B cell (primary cell): ENCODE measurements around the gene GORAB. TPM values are rescaled to one million over a fixed set of nuclear protein-coding genes. Genes with fewer than 3 reads are reported as not detected.

Source experiments
- ATAC-seq: fragments of 200-7000 bp; cut with Tn5 transposase; one replicate; pipeline ENCODE4 v1.10.0; 2021; ENCODE audit warnings: low read depth, mild to moderate bottlenecking, moderate number of reproducible peaks, moderate library complexity
- CTCF ChIA-PET: fragments of 350-600 bp; sonication (Branson Sonifier 250); formaldehyde crosslinking; loops from one replicate; lab custom pipeline; 2021; ENCODE audit warnings: antibody characterized with exemption, inconsistent platforms; lab: Charles Lee
- POLR2A ChIA-PET: fragments of 350-600 bp; sonication (Branson Sonifier 250); formaldehyde crosslinking; loops from one replicate; lab custom pipeline; 2021; ENCODE audit warnings: antibody characterized with exemption; lab: Charles Lee
- DNase-seq: peaks from one replicate; pipeline ENCODE4 v3.0.0; 2013
- H2AFZ ChIP-seq: 2 replicates; pipeline ENCODE4 v1.6.1; 2012; ENCODE audit warnings: mild to moderate bottlenecking, low read depth, low read length; ENCODE audit not compliant: insufficient read depth, poor library complexity, severe bottlenecking
- H3K27ac ChIP-seq, 2 donors: 1 replicate in 1 of 2; 2 replicates in 1 of 2; pipeline ENCODE4 v1.5.1; 2012 to 2013; ENCODE audit warnings: low read length in 2 of 2, mild to moderate bottlenecking in 2 of 2, moderate library complexity in 1 of 2
- H3K27me3 ChIP-seq, 4 experiments: fragments of 200-600 bp in 1 of 4; sonication (generic) in 1 of 4; replicated peaks in 1 of 4; 1 replicate in 2 of 4; 2 replicates in 2 of 4; pipeline versions ENCODE4 v1.6.1 to v1.7.0; 2013 to 2016; ENCODE audit warnings: low read length in 3 of 4, mild to moderate bottlenecking in 2 of 4, mixed read lengths in 1 of 4, moderate library complexity in 1 of 4; ENCODE audit not compliant: insufficient read depth in 4 of 4, control insufficient read depth in 3 of 4; ENCODE audit errors: control extremely low read depth in 1 of 4
- H3K36me3 ChIP-seq, 2 experiments: replicated peaks in 1 of 2; 1 replicate in 1 of 2; 2 replicates in 1 of 2; pipeline versions ENCODE4 v1.6.1 to v1.7.1; 2013; ENCODE audit warnings: low read length in 1 of 2; ENCODE audit not compliant: insufficient read depth in 2 of 2, control insufficient read depth in 1 of 2; ENCODE audit errors: control extremely low read depth in 1 of 2, extremely low read depth in 1 of 2
- H3K4me1 ChIP-seq, 2 donors: fragments of 200-600 bp in 1 of 2; sonication (generic) in 1 of 2; 1 replicate in 1 of 2; 2 replicates in 1 of 2; pipeline versions ENCODE4 v1.5.1 to v1.6.1; 2013 to 2017; ENCODE audit warnings: low read length in 2 of 2; ENCODE audit not compliant: control insufficient read depth in 2 of 2, insufficient read depth in 2 of 2
- H3K4me2 ChIP-seq: replicated peaks from 2 replicates; pipeline ENCODE3; 2012; ENCODE audit warnings: mild to moderate bottlenecking, low read depth, low read length; ENCODE audit not compliant: poor library complexity, severe bottlenecking
- H3K4me3 ChIP-seq, 5 experiments: fragments of 200-600 bp in 1 of 5; sonication (generic) in 1 of 5; 1 replicate in 3 of 5; 2 replicates in 2 of 5; pipeline versions ENCODE4 v1.5.1 to v1.7.0; 2011 to 2016; ENCODE audit warnings: low read length in 4 of 5, mild to moderate bottlenecking in 4 of 5, low read depth in 2 of 5, control low read depth in 1 of 5, moderate library complexity in 1 of 5; ENCODE audit not compliant: insufficient read depth in 1 of 5; ENCODE audit errors: control extremely low read depth in 1 of 5, extremely low read depth in 1 of 5
- H3K79me2 ChIP-seq: fragments of 200-600 bp; sonication (generic); one replicate; pipeline ENCODE4 v1.6.0; 2016; ENCODE audit warnings: low read length; ENCODE audit not compliant: control insufficient read depth, insufficient read depth
- H3K9ac ChIP-seq: fragments of 200-600 bp; sonication (generic); 2 replicates; pipeline ENCODE4 v1.6.1; 2017; ENCODE audit warnings: mild to moderate bottlenecking, low read length, moderate library complexity
- H3K9me3 ChIP-seq, 3 donors: one replicate each; pipeline versions ENCODE4 v1.6.1 to v1.7.1; 2013; ENCODE audit warnings: low read length in 2 of 3; ENCODE audit not compliant: control insufficient read depth in 2 of 3, insufficient read depth in 1 of 3; ENCODE audit errors: control extremely low read depth in 1 of 3
- H4K20me1 ChIP-seq: 2 replicates; pipeline ENCODE4 v1.6.0; 2012; ENCODE audit warnings: mild to moderate bottlenecking, low read length; ENCODE audit not compliant: insufficient read depth, control insufficient read depth, poor library complexity, severe bottlenecking
- H3K27ac Mint-ChIP-seq: one replicate; pipeline ENCODE4 v1.8.0; 2021; ENCODE audit warnings: mixed read lengths
- H3K27me3 Mint-ChIP-seq: one replicate; pipeline ENCODE4 v1.8.0; 2021; ENCODE audit warnings: mixed read lengths
- H3K4me1 Mint-ChIP-seq: one replicate; pipeline ENCODE4 v1.8.0; 2021; ENCODE audit warnings: mixed read lengths
- H3K4me3 Mint-ChIP-seq: one replicate; pipeline ENCODE4 v1.8.0; 2021; ENCODE audit warnings: mixed read lengths
- H3K9me3 Mint-ChIP-seq: one replicate; pipeline ENCODE4 v1.8.0; 2022; ENCODE audit warnings: mixed read lengths; ENCODE audit not compliant: insufficient read depth
- CTCF ChIP-seq: fragments of 200-600 bp; IDR thresholded peaks from one replicate; pipeline ENCODE4 v1.8.0; 2022; ENCODE audit warnings: antibody characterized with exemption, mild to moderate bottlenecking
- EZH2 ChIP-seq: IDR thresholded peaks from 2 replicates; pipeline ENCODE4 v1.6.1; 2012; ENCODE audit warnings: borderline replicate concordance, low read depth, mild to moderate bottlenecking, moderate library complexity, low read length; ENCODE audit not compliant: insufficient read depth, poor library complexity, severe bottlenecking
- WGBS: methylation state at CpG from one replicate; pipeline ENCODE4 v1.1.5; 2013; ENCODE audit warnings: missing lambda C conversion rate; ENCODE audit not compliant: insufficient coverage; 5-methylcytosine and 5-hydroxymethylcytosine counted together
- intact Hi-C: fragments of 100-400 bp; cut with micrococcal nuclease; formaldehyde crosslinking; loops from one replicate; pipeline ENCODE4 v1.10.0; 2022
- polyA plus RNA-seq: library from polyadenylated mRNA; depleted of rRNA; stranded (reverse); fragments of >200 nt; gene quantifications from 2 replicates; pipeline ENCODE4 v1.2.3, GENCODE V29; 2012
- total RNA-seq, 2 donors: library from RNA; stranded (reverse); fragments of 120-200 nt in 1 of 2; gene quantifications; 1 replicate in 1 of 2; 2 replicates in 1 of 2; pipeline versions ENCODE4 v1.2.3 to v1.2.4, GENCODE V29; 2013 to 2022

The GORAB gene
- total and polyA plus RNA-seq, 2 donors (not counting 1 experiment from before 2014, with no cell fraction given) = 15.1 to 24.2 TPM

GRCh38 chr1:170521818-170522217 lies 10.1 kb upstream of the GORAB start:
- DNase-seq = no peak
- H3K27me3 ChIP-seq = peaks cover 0 to 37% (median 8%) of the 10 kb centered on the region in 4 experiments
- ChIA-PET CTCF (no interaction called here), POLR2A (no interaction called here)
- H2AFZ ChIP-seq = no peak overlapping the region
- no peak overlapping the region for H3K27ac ChIP-seq
- Mint-ChIP-seq H3K9me3 (no peaks in the 10 kb centered on the region), H3K27me3 (peaks cover 35% of the 10 kb centered on the region), H3K27ac (no peak overlapping the region), H3K4me1 (no peaks in the 10 kb centered on the region), H3K4me3 (no peak overlapping the region)
- H3K9ac ChIP-seq = no peak overlapping the region
- ATAC-seq = no peak
- H3K4me3 ChIP-seq = no peak overlapping the region
- H3K4me2 ChIP-seq = no peak overlapping the region
- no peaks in the 10 kb centered on the region for H3K4me1 ChIP-seq
- H3K9me3 ChIP-seq = no peaks in the 10 kb centered on the region
- no peaks in the 10 kb centered on the region for H3K36me3 ChIP-seq
- intact Hi-C loops = no loop called here
- H3K79me2 ChIP-seq = no peaks in the 10 kb centered on the region
- TF ChIP-seq EZH2 (no peak), CTCF (no peak)
- no peaks in the 10 kb centered on the region for H4K20me1 ChIP-seq

- TF ChIP-seq CTCF (no peak), EZH2 (no peak)
- Mint-ChIP-seq H3K27ac (no peak overlapping the region), H3K9me3 (no peaks in the 10 kb centered on the region), H3K27me3 (no peaks in the 10 kb centered on the region), H3K4me3 (no peak overlapping the region), H3K4me1 (peaks cover 11% of the 10 kb centered on the region)
- Histone ChIP-seq H3K9ac (peak overlapping the region; percentile 89), H3K9me3 (no peaks in the 10 kb centered on the region), H4K20me1 (no peaks in the 10 kb centered on the region), H3K79me2 (peaks cover 33% of the 10 kb centered on the region), H3K27ac (peak overlapping the region; percentile 82 to 92), H3K4me1 (peaks cover 12 to 17% of the 10 kb centered on the region in 2 donors), H3K36me3 (peaks cover 0 to 2% of the 10 kb centered on the region in 2 experiments), H2AFZ (peak overlapping the region; percentile 88), H3K4me3 (peak overlapping the region; percentile 72 to 95 (median 89)), H3K27me3 (peaks cover 0 to under 1% (median 0%) of the 10 kb centered on the region in 4 experiments), H3K4me2 (peak overlapping the region; percentile 77)
- ATAC-seq (peak; percentile 6), DNase-seq (no peak)
- ChIA-PET CTCF (interaction anchor here (1.2 kb wide), 1 partner anchor 13 kb away, joined by 3 read pairs; no protein-coding TSS in a partner anchor), POLR2A (interaction anchor here (0.7 kb wide), 1 partner anchor 1045 kb away, joined by 7 read pairs; the partner anchor contains the start of gene SLC19A2)
- WGBS = 16% methylated on average over 18 of the region's 29 CpGs
- intact Hi-C loops = loop anchor here (5.0 kb wide), 4 partner anchors 739 to 1044 kb away; partner anchors contain the start of genes FMO4, METTL18, PRRC2C and SLC19A2
These were observed 801 bp upstream of the GORAB start for GRCh38 chr1:170530972-170531757.
